Measurements from ENCODE around the gene F2R. TPM values are rescaled to one million over a fixed set of nuclear protein-coding genes. Genes with fewer than 3 reads are reported as not detected.

F2R gene
- total RNA-seq, 1 donor from 2014 or later = 108 TPM

GRCh38 chr5:76695346-76695745, 20.6 kb upstream of the F2R start:
- no peaks in the 10 kb centered on the region for H3K9me3 Mint-ChIP-seq (ENCODE audit: unreplicated experiment)
- H3K4me1 Mint-ChIP-seq (ENCODE audit: unreplicated experiment) = peaks cover 46% of the 10 kb centered on the region
- no peaks in the 10 kb centered on the region for H3K27me3 Mint-ChIP-seq (ENCODE audit: unreplicated experiment)
- TF ChIP-seq, protein P1, sequence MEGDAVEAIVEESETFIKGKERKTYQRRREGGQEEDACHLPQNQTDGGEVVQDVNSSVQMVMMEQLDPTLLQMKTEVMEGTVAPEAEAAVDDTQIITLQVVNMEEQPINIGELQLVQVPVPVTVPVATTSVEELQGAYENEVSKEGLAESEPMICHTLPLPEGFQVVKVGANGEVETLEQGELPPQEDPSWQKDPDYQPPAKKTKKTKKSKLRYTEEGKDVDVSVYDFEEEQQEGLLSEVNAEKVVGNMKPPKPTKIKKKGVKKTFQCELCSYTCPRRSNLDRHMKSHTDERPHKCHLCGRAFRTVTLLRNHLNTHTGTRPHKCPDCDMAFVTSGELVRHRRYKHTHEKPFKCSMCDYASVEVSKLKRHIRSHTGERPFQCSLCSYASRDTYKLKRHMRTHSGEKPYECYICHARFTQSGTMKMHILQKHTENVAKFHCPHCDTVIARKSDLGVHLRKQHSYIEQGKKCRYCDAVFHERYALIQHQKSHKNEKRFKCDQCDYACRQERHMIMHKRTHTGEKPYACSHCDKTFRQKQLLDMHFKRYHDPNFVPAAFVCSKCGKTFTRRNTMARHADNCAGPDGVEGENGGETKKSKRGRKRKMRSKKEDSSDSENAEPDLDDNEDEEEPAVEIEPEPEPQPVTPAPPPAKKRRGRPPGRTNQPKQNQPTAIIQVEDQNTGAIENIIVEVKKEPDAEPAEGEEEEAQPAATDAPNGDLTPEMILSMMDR (IDR thresholded peaks at IDR 0.05) = no peak
- no peak overlapping the region for H3K27ac Mint-ChIP-seq (ENCODE audit: unreplicated experiment)
- no peak overlapping the region for H3K4me3 Mint-ChIP-seq (ENCODE audit: unreplicated experiment)
- DNase-seq (ENCODE audit: extremely low spot score, unreplicated experiment) = no peak
- H3K36me3 Mint-ChIP-seq (ENCODE audit: unreplicated experiment) = no peaks in the 10 kb centered on the region

DNA sequence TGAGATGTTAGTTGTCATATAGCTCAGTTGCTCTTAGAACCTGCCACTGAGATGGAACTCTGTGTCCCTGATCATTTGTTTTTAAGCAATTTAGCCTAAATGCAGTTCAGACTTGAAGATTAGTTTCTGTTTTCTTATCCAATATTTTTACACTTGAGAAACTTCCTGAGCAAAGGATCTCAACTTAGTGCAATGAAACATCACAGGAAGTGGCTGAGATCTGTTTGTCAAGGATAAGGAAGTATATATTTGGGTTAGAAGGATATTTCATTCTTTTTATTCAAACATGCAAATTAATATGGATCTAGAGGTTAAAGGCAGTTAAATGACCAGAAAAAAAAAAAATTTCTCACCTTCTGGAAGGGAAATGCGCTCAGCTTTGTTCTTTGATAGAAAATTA, 19.7 kb upstream of the F2R start:
- H3K4me1 Mint-ChIP-seq (ENCODE audit: unreplicated experiment) = peaks cover 47% of the 10 kb centered on the region
- H3K9me3 Mint-ChIP-seq (ENCODE audit: unreplicated experiment) = no peaks in the 10 kb centered on the region
- H3K27me3 Mint-ChIP-seq (ENCODE audit: unreplicated experiment) = no peaks in the 10 kb centered on the region
- no peak overlapping the region for H3K4me3 Mint-ChIP-seq (ENCODE audit: unreplicated experiment)
- TF ChIP-seq, protein P1 (IDR thresholded peaks at IDR 0.05) = no peak
- no peak for DNase-seq (ENCODE audit: extremely low spot score, unreplicated experiment)
- no peaks in the 10 kb centered on the region for H3K36me3 Mint-ChIP-seq (ENCODE audit: unreplicated experiment)
- peak overlapping the region; percentile 79 for H3K27ac Mint-ChIP-seq (ENCODE audit: unreplicated experiment)

DNA sequence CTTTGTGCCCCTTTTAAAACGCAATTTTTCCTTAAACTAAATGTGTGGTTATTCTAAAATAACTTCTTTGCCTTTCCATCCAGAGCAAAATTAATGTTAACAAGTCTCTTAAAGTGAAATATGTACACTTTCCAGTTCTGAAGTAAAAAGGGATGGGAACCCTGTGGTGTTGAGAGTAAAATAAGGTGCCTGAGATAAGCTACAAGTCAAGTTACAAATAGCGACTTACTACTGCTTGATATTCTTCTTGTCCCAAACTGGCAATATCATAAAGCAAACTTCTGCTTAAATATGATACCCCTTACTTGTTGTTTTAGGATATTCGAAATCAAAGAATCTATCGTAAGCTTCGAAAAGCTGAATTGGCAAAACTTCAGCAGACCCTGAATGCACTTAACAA, 18.3 kb upstream of the F2R start:
- no peak for DNase-seq (ENCODE audit: extremely low spot score, unreplicated experiment)
- no peaks in the 10 kb centered on the region for H3K27me3 Mint-ChIP-seq (ENCODE audit: unreplicated experiment)
- no peak overlapping the region for H3K4me3 Mint-ChIP-seq (ENCODE audit: unreplicated experiment)
- H3K4me1 Mint-ChIP-seq (ENCODE audit: unreplicated experiment) = peaks cover 44% of the 10 kb centered on the region
- TF ChIP-seq, protein P1 (IDR thresholded peaks at IDR 0.05) = no peak
- no peak overlapping the region for H3K27ac Mint-ChIP-seq (ENCODE audit: unreplicated experiment)
- no peaks in the 10 kb centered on the region for H3K9me3 Mint-ChIP-seq (ENCODE audit: unreplicated experiment)
- H3K36me3 Mint-ChIP-seq (ENCODE audit: unreplicated experiment) = no peaks in the 10 kb centered on the region

DNA sequence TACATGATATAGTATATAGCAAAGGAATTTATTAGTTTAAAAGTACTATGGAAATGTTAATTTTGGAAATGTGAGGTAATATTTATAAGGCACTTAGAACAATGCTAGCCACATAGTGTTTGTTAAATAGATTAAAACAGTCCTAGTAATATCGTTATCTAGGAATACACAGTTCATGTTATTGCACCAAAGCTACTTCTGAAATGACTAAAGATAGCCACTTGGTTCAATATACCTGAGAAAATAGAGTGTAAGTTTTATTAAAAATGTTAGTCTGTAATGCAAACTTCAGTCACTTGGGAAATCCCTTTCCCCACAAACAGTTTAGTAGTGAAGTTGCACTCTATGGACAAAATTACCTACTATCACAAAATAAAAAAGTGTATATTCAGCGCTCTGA, 15.4 kb upstream of the F2R start:
- H3K36me3 Mint-ChIP-seq (ENCODE audit: unreplicated experiment) = peaks cover 2% of the 10 kb centered on the region
- H3K27me3 Mint-ChIP-seq (ENCODE audit: unreplicated experiment) = no peaks in the 10 kb centered on the region
- H3K4me1 Mint-ChIP-seq (ENCODE audit: unreplicated experiment) = peaks cover 37% of the 10 kb centered on the region
- H3K4me3 Mint-ChIP-seq (ENCODE audit: unreplicated experiment) = no peak overlapping the region
- no peaks in the 10 kb centered on the region for H3K9me3 Mint-ChIP-seq (ENCODE audit: unreplicated experiment)
- no peak overlapping the region for H3K27ac Mint-ChIP-seq (ENCODE audit: unreplicated experiment)
- TF ChIP-seq, protein P1 (IDR thresholded peaks at IDR 0.05) = no peak
- DNase-seq (ENCODE audit: extremely low spot score, unreplicated experiment) = no peak

DNA sequence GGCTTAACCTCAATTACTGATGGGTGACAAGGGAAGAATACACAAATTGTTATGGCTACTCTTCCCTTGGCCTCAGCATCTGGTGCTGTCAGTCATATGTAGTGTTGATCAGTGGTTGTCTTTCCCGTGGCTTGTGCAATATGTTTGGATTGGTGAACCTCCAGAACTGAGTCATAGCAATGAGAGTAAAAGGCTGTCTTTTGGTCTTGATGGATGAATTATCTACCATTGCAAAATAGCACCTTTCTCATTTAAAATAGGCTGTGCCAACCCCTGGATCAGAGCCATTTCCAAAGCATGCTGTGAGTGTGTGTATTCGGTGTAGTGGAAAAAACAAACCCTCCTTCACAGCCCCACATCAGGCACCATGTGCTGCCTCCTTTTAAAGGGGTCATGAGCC, 14.6 kb upstream of the F2R start:
- Mint-ChIP-seq H3K27ac (ENCODE audit: unreplicated experiment) (peak overlapping the region; percentile 34), H3K4me1 (ENCODE audit: unreplicated experiment) (peaks cover 31% of the 10 kb centered on the region), H3K4me3 (ENCODE audit: unreplicated experiment) (no peak overlapping the region), H3K36me3 (ENCODE audit: unreplicated experiment) (peaks cover 2% of the 10 kb centered on the region), H3K27me3 (ENCODE audit: unreplicated experiment) (no peaks in the 10 kb centered on the region), H3K9me3 (ENCODE audit: unreplicated experiment) (no peaks in the 10 kb centered on the region)
- no peak for DNase-seq (ENCODE audit: extremely low spot score, unreplicated experiment)
- TF ChIP-seq, protein P1 (IDR thresholded peaks at IDR 0.05) = no peak

Measured in osteocyte (in vitro differentiated cells).